ENCODE data around the gene PRELID3B. TPM values are rescaled to one million over a fixed set of nuclear protein-coding genes. Genes with fewer than 3 reads are reported as not detected.

Gene PRELID3B
- total RNA-seq, 1 donor from 2014 or later: 52.8 TPM

DNA sequence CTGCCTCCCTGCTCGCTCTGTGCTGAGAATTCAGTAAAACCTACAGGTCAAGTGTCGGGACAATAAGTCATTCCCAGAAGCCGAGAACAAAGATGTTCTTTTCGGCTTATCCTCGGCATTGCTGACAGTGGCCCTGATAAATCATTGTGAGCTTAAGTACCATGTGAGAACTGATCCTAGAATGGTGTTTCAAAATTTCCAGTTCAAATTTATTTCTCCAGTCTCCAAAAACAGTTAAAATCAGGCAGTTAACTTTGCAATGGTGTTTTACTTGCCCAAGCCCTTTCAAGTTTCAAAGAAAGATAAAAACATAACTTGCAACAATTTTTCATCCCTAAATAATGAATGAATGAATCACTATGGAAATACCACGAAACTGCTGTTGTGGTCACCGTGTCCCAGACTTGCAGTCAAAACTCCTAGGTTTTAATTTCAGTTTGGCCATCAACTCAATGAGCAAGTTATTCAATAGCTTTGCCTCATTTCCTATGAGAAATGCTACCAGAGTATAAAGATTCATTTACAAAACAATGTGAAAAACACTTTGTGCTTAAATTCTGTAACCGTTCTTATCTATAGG, 14.8 kb downstream of the PRELID3B start:
- no peak overlapping the region for H3K4me3 Mint-ChIP-seq (ENCODE audit: low read depth)
- no peak for DNase-seq (ENCODE audit: low spot score, unreplicated experiment)
- H3K9me3 Mint-ChIP-seq (ENCODE audit: low read depth): no peaks in the 10 kb centered on the region
- peaks cover 24% of the 10 kb centered on the region for H3K4me1 Mint-ChIP-seq (ENCODE audit: low read depth)
- H3K36me3 Mint-ChIP-seq (ENCODE audit: insufficient read depth): peaks cover 12% of the 10 kb centered on the region
- H3K27me3 Mint-ChIP-seq: no peaks in the 10 kb centered on the region
- TF ChIP-seq CTCF (IDR thresholded peaks at IDR 0.05; ENCODE audit: unreplicated experiment): no peak
- no peak overlapping the region for H3K27ac Mint-ChIP-seq

DNA sequence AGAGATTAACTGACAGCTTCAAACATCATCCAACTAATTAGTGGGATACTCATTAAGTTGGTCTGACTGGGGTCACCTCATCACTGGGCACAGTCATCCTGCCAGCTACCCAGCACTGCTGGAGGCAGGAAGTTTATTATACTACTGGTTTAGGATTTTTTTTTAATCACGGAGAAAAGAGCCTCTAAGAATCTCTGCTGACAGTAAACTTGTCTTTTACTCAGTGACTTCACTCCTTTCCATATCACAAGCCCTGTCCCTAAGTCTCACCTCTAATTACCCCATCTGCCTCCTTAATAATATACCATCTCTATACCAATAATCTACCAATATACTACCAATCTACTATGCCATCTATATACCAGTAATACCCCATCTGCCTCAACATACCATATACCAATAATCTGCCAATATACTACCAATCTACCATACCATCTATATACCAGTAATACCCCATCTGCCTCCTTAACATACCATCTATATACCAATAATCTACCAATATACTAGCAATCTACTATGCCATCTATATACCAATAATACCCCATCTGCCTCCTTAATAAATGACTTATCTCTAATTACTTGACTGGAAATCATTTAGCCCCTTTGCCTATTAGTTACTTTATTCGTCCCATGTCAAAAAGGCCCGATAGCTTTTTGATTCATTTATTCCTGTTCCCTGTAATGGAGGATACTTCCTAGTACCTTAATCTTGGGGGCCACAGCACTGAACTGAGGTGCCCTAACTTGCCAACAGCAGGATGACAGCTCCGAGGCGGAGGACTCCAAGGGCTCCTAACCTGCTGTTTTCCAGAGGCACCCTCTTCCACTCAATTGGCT, 15.5 kb downstream of the PRELID3B start:
- TF ChIP-seq CTCF (IDR thresholded peaks at IDR 0.05; ENCODE audit: unreplicated experiment): no peak
- Mint-ChIP-seq H3K36me3 (ENCODE audit: insufficient read depth) (peaks cover 14% of the 10 kb centered on the region), H3K27me3 (no peaks in the 10 kb centered on the region), H3K9me3 (ENCODE audit: low read depth) (no peaks in the 10 kb centered on the region), H3K27ac (no peak overlapping the region), H3K4me3 (ENCODE audit: low read depth) (no peak overlapping the region), H3K4me1 (ENCODE audit: low read depth) (peaks cover 22% of the 10 kb centered on the region)
- DNase-seq (ENCODE audit: low spot score, unreplicated experiment): no peak

DNA sequence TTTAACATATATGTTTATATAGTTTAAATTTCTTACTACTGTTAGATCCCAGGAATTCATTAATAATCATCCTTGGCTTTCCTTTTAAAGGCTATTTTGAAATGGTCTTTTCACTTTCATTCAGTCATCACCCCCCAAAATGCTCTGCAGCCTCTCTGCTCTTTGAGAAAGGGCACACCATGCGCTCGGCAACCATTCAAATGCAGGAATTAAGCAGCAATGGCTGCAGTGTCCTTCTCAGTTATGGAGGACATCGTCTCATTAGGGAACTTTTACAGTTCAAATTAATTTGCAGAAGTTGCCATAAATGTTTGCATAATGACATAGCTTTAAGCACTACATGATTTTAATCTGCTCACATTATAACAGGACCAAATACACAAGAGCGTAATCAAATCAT, 17.1 kb downstream of the PRELID3B start:
- H3K9me3 Mint-ChIP-seq (ENCODE audit: low read depth): no peaks in the 10 kb centered on the region
- DNase-seq (ENCODE audit: low spot score, unreplicated experiment): no peak
- peaks cover 14% of the 10 kb centered on the region for H3K36me3 Mint-ChIP-seq (ENCODE audit: insufficient read depth)
- H3K27ac Mint-ChIP-seq: no peak overlapping the region
- no peak for TF ChIP-seq CTCF (IDR thresholded peaks at IDR 0.05; ENCODE audit: unreplicated experiment)
- H3K4me1 Mint-ChIP-seq (ENCODE audit: low read depth): peaks cover 16% of the 10 kb centered on the region
- H3K4me3 Mint-ChIP-seq (ENCODE audit: low read depth): no peak overlapping the region
- no peaks in the 10 kb centered on the region for H3K27me3 Mint-ChIP-seq

GRCh38 chr20:59025086-59025485, 17.5 kb downstream of the PRELID3B start:
- no peak for DNase-seq (ENCODE audit: low spot score, unreplicated experiment)
- H3K4me3 Mint-ChIP-seq (ENCODE audit: low read depth): no peak overlapping the region
- no peak overlapping the region for H3K27ac Mint-ChIP-seq
- no peaks in the 10 kb centered on the region for H3K9me3 Mint-ChIP-seq (ENCODE audit: low read depth)
- H3K27me3 Mint-ChIP-seq: no peaks in the 10 kb centered on the region
- TF ChIP-seq CTCF (IDR thresholded peaks at IDR 0.05; ENCODE audit: unreplicated experiment): no peak
- peaks cover 14% of the 10 kb centered on the region for H3K36me3 Mint-ChIP-seq (ENCODE audit: insufficient read depth)
- peaks cover 16% of the 10 kb centered on the region for H3K4me1 Mint-ChIP-seq (ENCODE audit: low read depth)

GRCh38 chr20:59024111-59024530, 18.5 kb downstream of the PRELID3B start:
- Mint-ChIP-seq H3K27ac (no peak overlapping the region), H3K27me3 (no peaks in the 10 kb centered on the region)

More at GRCh38 chr20:59024111-59024530, 18.5 kb downstream of the PRELID3B start:
- DNase-seq (ENCODE audit: low spot score, unreplicated experiment): no peak
- H3K4me3 Mint-ChIP-seq (ENCODE audit: low read depth): no peak overlapping the region
- TF ChIP-seq CTCF (IDR thresholded peaks at IDR 0.05; ENCODE audit: unreplicated experiment): no peak
- no peaks in the 10 kb centered on the region for H3K9me3 Mint-ChIP-seq (ENCODE audit: low read depth)
- peaks cover 11% of the 10 kb centered on the region for H3K4me1 Mint-ChIP-seq (ENCODE audit: low read depth)
- peaks cover 9% of the 10 kb centered on the region for H3K36me3 Mint-ChIP-seq (ENCODE audit: insufficient read depth)

Data from progenitor cell of endocrine pancreas (in vitro differentiated cells).